HCT116 (cell line): ENCODE measurements around the gene FCF1.

Source experiments
- CTCF ChIP-seq, 3 experiments: fragments of 200-600 bp in 1 of 3; sonication (generic) in 1 of 3; IDR thresholded peaks in 2 of 3; conservative IDR thresholded peaks in 1 of 3; 2 replicates each; pipeline ENCODE4 v1.5.1; 2012 to 2017; ENCODE audit warnings: low read depth in 2 of 3, low read length in 2 of 3, antibody characterized with exemption in 1 of 3, borderline replicate concordance in 1 of 3, control low read depth in 1 of 3, mild to moderate bottlenecking in 1 of 3, mixed read lengths in 1 of 3, mixed run types in 1 of 3, moderate library complexity in 1 of 3; ENCODE audit not compliant: insufficient read depth in 1 of 3
- REST ChIP-seq: IDR thresholded peaks from 2 replicates; pipeline ENCODE4 v1.6.1; 2012; ENCODE audit warnings: low read depth
- SIN3A ChIP-seq: IDR thresholded peaks from 2 replicates; pipeline ENCODE4 v1.6.1; 2012; ENCODE audit warnings: low read depth

- TF ChIP-seq REST = no peak
- no peak for TF ChIP-seq SIN3A
- TF ChIP-seq CTCF (IDR thresholded peaks at IDR 0.05 in 2 of 3, conservative IDR thresholded peaks at IDR 0.05 in 1 of 3; ENCODE audit: borderline replicate concordance in 1 of 3, insufficient read depth in 1 of 3, low read depth in 2 of 3, low read length in 2 of 3) = no peak
Measured at GRCh38 chr14:74735125-74735524, 22.2 kb downstream of the FCF1 start.
